Measurements from ENCODE around the gene PANX2. TPM values are rescaled to one million over a fixed set of nuclear protein-coding genes. Genes with fewer than 3 reads are reported as not detected.

Gene PANX2
- total RNA-seq, 1 donor from 2014 or later: not detected

GRCh38 chr22:50218996-50219727, 48.6 kb downstream of the PANX2 start:
- Histone ChIP-seq H3K9me3 (ENCODE audit: control insufficient read depth in 3 of 3, low read length in 3 of 3) (no peaks in the 10 kb centered on the region), H3K4me3 (ENCODE audit: low read length in 3 of 3) (no peak overlapping the region), H3K9ac (ENCODE audit: low read depth in 1 of 3, low read length in 3 of 3) (peak overlapping the region in 1 of 3 donors; percentile 33), H3K27ac (ENCODE audit: low read depth, low read length) (no peak overlapping the region), H3K36me3 (ENCODE audit: control insufficient read depth in 3 of 3, insufficient read depth in 3 of 3, low read length in 3 of 3) (peaks cover 79 to 89% (median 80%) of the 10 kb centered on the region in 3 donors), H3K4me1 (ENCODE audit: control insufficient read depth in 3 of 3, insufficient read depth in 3 of 3, low read length in 3 of 3) (peaks cover 0 to 14% (median 4%) of the 10 kb centered on the region in 3 donors), H3K27me3 (ENCODE audit: control insufficient read depth in 3 of 3, insufficient read depth in 3 of 3, low read length in 3 of 3) (no peaks in the 10 kb centered on the region)

DNA sequence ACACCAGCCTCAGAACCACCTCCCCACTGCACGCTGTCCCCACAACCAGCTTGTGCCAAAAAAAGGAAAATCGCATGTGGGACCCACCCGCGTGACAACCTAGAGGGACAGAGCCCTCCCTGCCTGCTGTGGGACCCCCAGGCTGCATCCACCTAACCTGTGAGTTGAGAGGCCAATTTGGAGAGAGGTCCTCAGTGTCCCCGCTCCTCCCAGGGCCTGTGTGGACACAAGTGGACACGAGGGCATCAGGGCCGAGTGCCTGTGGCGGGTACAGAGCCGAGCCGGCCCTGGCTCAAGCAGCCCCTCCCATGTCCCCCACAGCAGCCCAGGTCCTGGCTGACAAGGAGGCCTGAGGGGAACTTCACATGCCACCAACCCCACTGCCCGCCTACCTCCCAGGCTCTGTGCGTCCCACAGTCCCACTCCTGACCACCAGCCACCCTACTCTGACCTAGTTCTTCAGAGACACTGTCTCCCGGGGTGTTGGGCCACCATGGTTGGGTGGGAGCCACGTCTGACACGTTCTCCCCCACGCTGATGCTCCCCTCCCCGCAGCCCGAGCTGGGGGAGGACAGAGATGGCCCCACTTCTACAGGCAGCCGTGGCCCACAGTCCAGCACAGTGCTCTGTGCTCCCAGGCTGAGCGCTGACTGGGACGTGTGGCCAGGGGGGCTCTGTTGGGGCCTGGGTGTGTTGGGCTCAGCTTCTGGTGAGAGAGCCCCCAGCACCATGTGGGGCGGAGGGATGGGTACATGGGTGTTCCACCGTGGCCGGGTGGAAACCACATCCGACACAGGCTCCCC, 49.5 kb downstream of the PANX2 start:
- H3K27me3 ChIP-seq (ENCODE audit: control insufficient read depth in 3 of 3, insufficient read depth in 3 of 3, low read length in 3 of 3): no peaks in the 10 kb centered on the region
- H3K27ac ChIP-seq (ENCODE audit: low read depth, low read length): no peak overlapping the region
- no peak overlapping the region for H3K4me3 ChIP-seq (ENCODE audit: low read length in 3 of 3)
- H3K36me3 ChIP-seq (ENCODE audit: control insufficient read depth in 3 of 3, insufficient read depth in 3 of 3, low read length in 3 of 3): peaks cover 78 to 87% (median 80%) of the 10 kb centered on the region in 3 donors
- H3K9ac ChIP-seq (ENCODE audit: low read depth in 1 of 3, low read length in 3 of 3): peak overlapping the region in 1 of 3 donors; percentile 33
- peaks cover 0 to 13% (median 4%) of the 10 kb centered on the region in 3 donors for H3K4me1 ChIP-seq (ENCODE audit: control insufficient read depth in 3 of 3, insufficient read depth in 3 of 3, low read length in 3 of 3)
- no peaks in the 10 kb centered on the region for H3K9me3 ChIP-seq (ENCODE audit: control insufficient read depth in 3 of 3, low read length in 3 of 3)

GRCh38 chr22:50220603-50221409, 50.3 kb downstream of the PANX2 start:
- Histone ChIP-seq H3K36me3 (ENCODE audit: control insufficient read depth in 3 of 3, insufficient read depth in 3 of 3, low read length in 3 of 3) (peaks cover 78 to 89% (median 85%) of the 10 kb centered on the region in 3 donors), H3K27ac (ENCODE audit: low read depth, low read length) (no peak overlapping the region), H3K27me3 (ENCODE audit: control insufficient read depth in 3 of 3, insufficient read depth in 3 of 3, low read length in 3 of 3) (no peaks in the 10 kb centered on the region), H3K4me1 (ENCODE audit: control insufficient read depth in 3 of 3, insufficient read depth in 3 of 3, low read length in 3 of 3) (peaks cover 0 to 10% (median 4%) of the 10 kb centered on the region in 3 donors), H3K9ac (ENCODE audit: low read depth in 1 of 3, low read length in 3 of 3) (no peak overlapping the region), H3K4me3 (ENCODE audit: low read length in 3 of 3) (no peak overlapping the region), H3K9me3 (ENCODE audit: control insufficient read depth in 3 of 3, low read length in 3 of 3) (no peaks in the 10 kb centered on the region)

DNA sequence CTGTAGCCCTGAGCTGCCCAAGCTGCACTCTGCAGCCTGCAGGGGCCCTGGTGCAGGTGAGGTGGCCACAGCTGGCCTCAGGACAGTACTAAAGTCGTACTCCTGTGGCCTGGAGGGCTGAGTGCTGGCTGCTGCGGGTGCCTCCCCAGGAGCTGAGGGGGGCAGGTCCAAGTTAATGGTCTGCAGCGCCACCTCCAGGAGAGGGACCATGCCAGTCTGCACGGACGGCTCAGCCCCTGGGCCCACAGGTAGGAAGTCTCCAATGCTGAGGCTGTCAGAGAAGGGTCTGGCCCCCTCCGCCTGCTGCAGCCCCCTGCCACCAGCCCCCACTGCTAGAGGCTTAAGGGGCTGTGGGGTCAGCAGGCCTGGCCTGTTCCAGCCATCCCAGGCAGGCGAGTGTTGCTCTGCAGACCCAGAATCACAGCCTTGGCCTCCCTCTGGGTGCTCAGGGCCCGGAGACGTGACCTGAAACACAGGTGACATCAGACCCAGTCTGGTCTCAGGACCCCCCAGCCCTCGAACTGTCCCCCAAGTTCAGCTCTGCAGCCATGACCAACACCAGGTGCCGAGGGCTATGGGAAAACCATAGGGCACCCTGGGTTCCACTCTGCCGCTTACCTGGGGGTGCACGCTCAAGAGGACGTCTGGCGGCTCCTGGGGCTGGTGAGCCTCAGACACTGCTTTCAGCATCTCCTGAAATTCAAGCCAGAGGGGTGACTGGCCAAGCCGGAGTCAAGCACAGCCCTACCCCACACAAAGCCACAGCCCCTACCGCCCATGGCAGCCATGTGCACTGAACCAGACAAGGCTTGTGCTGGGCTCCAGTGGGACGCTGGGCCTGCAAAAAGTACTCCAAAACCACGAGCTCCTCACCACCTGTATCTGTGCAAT, 51.1 kb downstream of the PANX2 start:
- H3K9me3 ChIP-seq (ENCODE audit: control insufficient read depth in 3 of 3, low read length in 3 of 3): no peaks in the 10 kb centered on the region
- H3K9ac ChIP-seq (ENCODE audit: low read depth in 1 of 3, low read length in 3 of 3): no peak overlapping the region
- H3K4me3 ChIP-seq (ENCODE audit: low read length in 3 of 3): no peak overlapping the region
- H3K27ac ChIP-seq (ENCODE audit: low read depth, low read length): no peak overlapping the region
- H3K27me3 ChIP-seq (ENCODE audit: control insufficient read depth in 3 of 3, insufficient read depth in 3 of 3, low read length in 3 of 3): no peaks in the 10 kb centered on the region
- peaks cover 0 to 10% (median 4%) of the 10 kb centered on the region in 3 donors for H3K4me1 ChIP-seq (ENCODE audit: control insufficient read depth in 3 of 3, insufficient read depth in 3 of 3, low read length in 3 of 3)
- H3K36me3 ChIP-seq (ENCODE audit: control insufficient read depth in 3 of 3, insufficient read depth in 3 of 3, low read length in 3 of 3): peaks cover 74 to 88% (median 83%) of the 10 kb centered on the region in 3 donors

- no peaks in the 10 kb centered on the region for H3K9me3 ChIP-seq (ENCODE audit: control insufficient read depth in 3 of 3, low read length in 3 of 3)
- H3K27me3 ChIP-seq (ENCODE audit: control insufficient read depth in 3 of 3, insufficient read depth in 3 of 3, low read length in 3 of 3): no peaks in the 10 kb centered on the region
- peaks cover 0 to 10% (median 4%) of the 10 kb centered on the region in 3 donors for H3K4me1 ChIP-seq (ENCODE audit: control insufficient read depth in 3 of 3, insufficient read depth in 3 of 3, low read length in 3 of 3)
- H3K9ac ChIP-seq (ENCODE audit: low read depth in 1 of 3, low read length in 3 of 3): no peak overlapping the region
- no peak overlapping the region for H3K27ac ChIP-seq (ENCODE audit: low read depth, low read length)
- H3K4me3 ChIP-seq (ENCODE audit: low read length in 3 of 3): no peak overlapping the region
- H3K36me3 ChIP-seq (ENCODE audit: control insufficient read depth in 3 of 3, insufficient read depth in 3 of 3, low read length in 3 of 3): peaks cover 70 to 85% (median 82%) of the 10 kb centered on the region in 3 donors
Measured at GRCh38 chr22:50222508-50222907, 52.0 kb downstream of the PANX2 start.

- Histone ChIP-seq H3K9ac (ENCODE audit: low read depth in 1 of 3, low read length in 3 of 3) (no peak overlapping the region), H3K4me3 (ENCODE audit: low read length in 3 of 3) (no peak overlapping the region), H3K27ac (ENCODE audit: low read depth, low read length) (no peak overlapping the region)
Measured at GRCh38 chr22:50224071-50224470, 53.5 kb downstream of the PANX2 start.

DNA sequence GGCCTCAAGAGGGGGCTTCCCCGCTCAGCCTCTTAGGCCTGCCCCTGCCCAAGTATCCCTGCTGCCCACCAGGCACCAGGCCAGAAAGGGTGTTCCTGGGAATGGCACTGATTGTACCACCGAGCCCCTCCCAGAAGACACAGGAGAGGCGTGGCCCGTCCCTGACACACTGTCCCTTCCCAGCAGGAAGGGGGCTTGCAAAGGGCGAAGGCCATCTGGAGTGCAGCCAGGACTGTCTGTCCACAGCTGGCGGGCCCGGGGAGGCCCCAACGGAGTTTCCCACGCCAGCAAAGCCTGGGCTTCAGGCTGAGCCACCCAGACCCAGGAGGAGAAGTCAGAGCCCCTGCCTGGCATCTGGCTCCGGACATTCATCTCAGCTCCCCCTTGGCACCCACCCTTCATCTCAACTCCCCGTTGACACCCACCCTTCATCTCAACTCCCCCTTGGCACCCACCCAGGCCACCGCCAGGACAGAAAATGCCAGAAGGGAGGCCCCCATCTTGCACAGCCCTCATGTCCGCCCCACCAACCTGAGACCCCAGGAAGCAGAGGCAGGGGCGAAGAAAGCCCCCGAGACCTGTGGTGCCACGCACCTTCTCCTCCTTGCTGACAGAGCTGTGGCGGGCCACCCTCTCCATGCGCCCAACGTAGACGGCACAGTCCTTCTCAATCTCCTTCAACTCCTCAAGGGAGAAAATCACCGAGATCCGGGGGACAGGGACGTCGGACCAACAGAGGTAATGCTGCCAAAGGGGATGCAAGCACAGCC, 54.9 kb downstream of the PANX2 start:
- Histone ChIP-seq H3K27me3 (ENCODE audit: control insufficient read depth in 3 of 3, insufficient read depth in 3 of 3, low read length in 3 of 3) (no peaks in the 10 kb centered on the region), H3K9ac (ENCODE audit: low read depth in 1 of 3, low read length in 3 of 3) (no peak overlapping the region), H3K36me3 (ENCODE audit: control insufficient read depth in 3 of 3, insufficient read depth in 3 of 3, low read length in 3 of 3) (peaks cover 73 to 76% (median 73%) of the 10 kb centered on the region in 3 donors), H3K4me3 (ENCODE audit: low read length in 3 of 3) (no peak overlapping the region), H3K9me3 (ENCODE audit: control insufficient read depth in 3 of 3, low read length in 3 of 3) (no peaks in the 10 kb centered on the region), H3K4me1 (ENCODE audit: control insufficient read depth in 3 of 3, insufficient read depth in 3 of 3, low read length in 3 of 3) (no peaks in the 10 kb centered on the region), H3K27ac (ENCODE audit: low read depth, low read length) (no peak overlapping the region)

More at GRCh38 chr22:50224071-50224470, 53.5 kb downstream of the PANX2 start:
- Histone ChIP-seq H3K36me3 (ENCODE audit: control insufficient read depth in 3 of 3, insufficient read depth in 3 of 3, low read length in 3 of 3) (peaks cover 67 to 79% (median 77%) of the 10 kb centered on the region in 3 donors), H3K9me3 (ENCODE audit: control insufficient read depth in 3 of 3, low read length in 3 of 3) (no peaks in the 10 kb centered on the region), H3K27me3 (ENCODE audit: control insufficient read depth in 3 of 3, insufficient read depth in 3 of 3, low read length in 3 of 3) (no peaks in the 10 kb centered on the region), H3K4me1 (ENCODE audit: control insufficient read depth in 3 of 3, insufficient read depth in 3 of 3, low read length in 3 of 3) (peaks cover 0 to 5% (median 4%) of the 10 kb centered on the region in 3 donors)

DNA sequence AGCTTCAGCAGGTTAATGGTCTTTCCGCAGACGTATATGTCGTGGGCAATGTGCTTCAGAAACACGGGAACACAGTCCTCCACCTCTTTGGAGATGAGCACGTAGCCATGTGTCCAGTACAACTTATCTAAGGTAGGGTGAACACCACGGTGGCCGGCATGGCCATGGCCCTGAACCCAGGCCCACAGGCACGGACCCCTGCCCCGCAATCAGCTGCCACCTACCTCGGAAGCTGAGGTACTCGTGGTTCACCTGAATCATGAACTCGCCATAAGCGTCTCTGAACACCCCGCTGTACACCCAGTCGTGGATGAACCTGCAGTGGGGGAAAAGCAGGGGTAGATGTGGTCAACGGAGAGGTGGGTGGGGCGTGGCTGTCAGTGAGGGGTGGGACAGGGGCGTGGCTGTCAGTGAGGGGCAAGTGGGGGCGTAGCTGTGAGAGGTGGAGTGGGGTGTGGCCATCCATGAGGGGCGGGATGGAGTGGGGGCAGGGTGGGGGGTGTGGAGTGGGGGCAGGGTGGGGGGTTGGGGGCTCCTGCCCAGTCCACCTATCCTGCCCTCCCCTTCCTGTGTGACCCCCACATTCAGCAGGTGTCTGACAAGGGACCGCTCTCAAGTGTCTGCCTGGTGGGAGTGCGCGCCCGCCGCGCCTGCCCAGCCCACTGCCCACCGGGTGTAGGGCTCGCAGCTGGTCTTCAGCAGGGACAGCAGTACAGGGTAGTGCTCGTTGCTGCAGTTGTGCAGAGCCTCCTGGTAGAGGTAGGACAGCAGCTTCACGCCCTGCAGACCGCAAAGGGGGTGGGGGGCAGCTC, 55.7 kb downstream of the PANX2 start:
- Histone ChIP-seq H3K4me3 (ENCODE audit: low read length in 3 of 3) (no peak overlapping the region), H3K27ac (ENCODE audit: low read depth, low read length) (no peak overlapping the region), H3K9ac (ENCODE audit: low read depth in 1 of 3, low read length in 3 of 3) (no peak overlapping the region), H3K36me3 (ENCODE audit: control insufficient read depth in 3 of 3, insufficient read depth in 3 of 3, low read length in 3 of 3) (peaks cover 64 to 68% (median 64%) of the 10 kb centered on the region in 3 donors), H3K9me3 (ENCODE audit: control insufficient read depth in 3 of 3, low read length in 3 of 3) (no peaks in the 10 kb centered on the region), H3K27me3 (ENCODE audit: control insufficient read depth in 3 of 3, insufficient read depth in 3 of 3, low read length in 3 of 3) (no peaks in the 10 kb centered on the region), H3K4me1 (ENCODE audit: control insufficient read depth in 3 of 3, insufficient read depth in 3 of 3, low read length in 3 of 3) (no peaks in the 10 kb centered on the region)

Data from skeletal muscle tissue (tissue), 4 donors.